WERI-Rb-1 (cell line): ENCODE results near the gene LARGE1.
"Not testable (repeated sequence)": the region's sequence is repeated elsewhere in the genome, so short reads cannot be mapped to it uniquely, and the experiment has no call there.

Source experiments
- DNase-seq: peaks from one replicate; pipeline ENCODE4 v3.0.0-alpha.2; 2020
- H3K27ac ChIP-seq: fragments of 250-450 bp; sonication (Bioruptor Pico); 2 replicates; pipeline ENCODE4 v1.5.1; 2020; ENCODE audit warnings: mild to moderate bottlenecking, moderate library complexity
- H3K27me3 ChIP-seq: fragments of 250-450 bp; sonication (Bioruptor Pico); 2 replicates; pipeline ENCODE4 v1.5.1; 2021; ENCODE audit warnings: mild to moderate bottlenecking, low read depth, moderate library complexity; ENCODE audit not compliant: insufficient read depth, severe bottlenecking
- H3K36me3 ChIP-seq: fragments of 250-450 bp; sonication (Bioruptor Pico); 2 replicates; pipeline ENCODE4 v1.5.1; 2020; ENCODE audit warnings: mild to moderate bottlenecking, moderate library complexity
- H3K4me3 ChIP-seq: 2 replicates; pipeline ENCODE4 v1.5.1; 2011; ENCODE audit warnings: low read depth, mild to moderate bottlenecking, control low read depth, low read length
- H3K9me3 ChIP-seq: fragments of 250-450 bp; sonication (Bioruptor Pico); 2 replicates; pipeline ENCODE4 v1.5.1; 2021; ENCODE audit warnings: mild to moderate bottlenecking, moderate library complexity; ENCODE audit not compliant: severe bottlenecking
- CTCF ChIP-seq: IDR thresholded peaks from 2 replicates; pipeline ENCODE4 v1.5.1; 2011; ENCODE audit warnings: low read depth, mild to moderate bottlenecking, control low read depth, inconsistent platforms, low read length

The LARGE1 gene

GRCh38 chr22:33382436-33382835 is 537.8 kb downstream of the LARGE1 start:
- Histone ChIP-seq H3K27me3 (no peaks in the 10 kb centered on the region), H3K27ac (no peak overlapping the region), H3K4me3 (no peak overlapping the region), H3K9me3 (no peaks in the 10 kb centered on the region), H3K36me3 (no peaks in the 10 kb centered on the region)
- no peak for DNase-seq
- no peak for TF ChIP-seq CTCF

GRCh38 chr22:33381531-33382406 is 538.5 kb downstream of the LARGE1 start:
- DNase-seq, result no peak
- no peak overlapping the region for H3K4me3 ChIP-seq
- H3K27ac ChIP-seq, result no peak overlapping the region
- TF ChIP-seq CTCF, result no peak
- H3K9me3 ChIP-seq, result no peaks in the 10 kb centered on the region
- H3K27me3 ChIP-seq, result no peaks in the 10 kb centered on the region
- H3K36me3 ChIP-seq, result no peaks in the 10 kb centered on the region

- H3K36me3 ChIP-seq, result no peaks in the 10 kb centered on the region
- no peaks in the 10 kb centered on the region for H3K27me3 ChIP-seq
- no peak for DNase-seq
- no peak overlapping the region for H3K27ac ChIP-seq
- TF ChIP-seq CTCF, result no peak
- H3K9me3 ChIP-seq, result no peaks in the 10 kb centered on the region
- no peak overlapping the region for H3K4me3 ChIP-seq
Measured at GRCh38 chr22:33380789-33381530, 539.3 kb downstream of the LARGE1 start.

GRCh38 chr22:33379836-33380235 is 540.4 kb downstream of the LARGE1 start:
- no peak for TF ChIP-seq CTCF
- DNase-seq, result no peak
- Histone ChIP-seq H3K36me3 (no peaks in the 10 kb centered on the region), H3K27ac (no peak overlapping the region), H3K9me3 (no peaks in the 10 kb centered on the region), H3K27me3 (no peaks in the 10 kb centered on the region), H3K4me3 (no peak overlapping the region)

- Histone ChIP-seq H3K27ac (no peak overlapping the region), H3K9me3 (peaks cover 2% of the 10 kb centered on the region), H3K36me3 (no peaks in the 10 kb centered on the region), H3K4me3 (no peak overlapping the region), H3K27me3 (no peaks in the 10 kb centered on the region)
- no peak for TF ChIP-seq CTCF
- no peak for DNase-seq
Measured at GRCh38 chr22:33372875-33373274, 547.4 kb downstream of the LARGE1 start.

DNA sequence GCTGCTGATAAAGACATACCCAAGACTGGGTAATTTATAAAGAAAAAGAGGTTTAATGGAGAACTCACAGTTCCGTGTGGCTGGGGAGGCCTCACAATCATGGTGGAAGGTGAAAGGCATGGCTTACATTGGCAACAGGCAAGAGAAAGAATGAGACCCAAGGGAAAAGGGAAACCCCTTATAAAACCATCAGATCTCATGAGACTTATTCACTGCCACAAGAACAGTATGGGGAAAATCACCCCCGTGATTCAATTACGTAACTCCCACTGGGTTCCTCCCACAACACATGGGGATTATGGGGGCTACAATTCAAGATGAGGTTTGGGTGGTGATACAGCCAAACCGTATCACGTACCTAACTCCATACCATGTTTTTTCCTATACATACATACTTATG is 557.0 kb downstream of the LARGE1 start:
- not testable (repeated sequence) for H3K36me3 ChIP-seq, DNase-seq, H3K27ac ChIP-seq, H3K27me3 ChIP-seq, H3K4me3 ChIP-seq, H3K9me3 ChIP-seq
